Measurements from ENCODE around the gene LIMS1.

LIMS1 gene

GRCh38 chr2:108613261-108614042 lies 79.2 kb downstream of the LIMS1 start:
- ChIA-PET CTCF (interaction anchor here (1.1 to 10.4 kb wide), 8 partner anchors 10 to 29 kb away, joined by 4 to 224 read pairs (median 7); no protein-coding TSS in a partner anchor), POLR2A (no interaction called here)
- DNase-seq (ENCODE audit: extremely low spot score) = no peak
- no peak for TF ChIP-seq CTCF (IDR thresholded peaks at IDR 0.05; ENCODE audit: control extremely low read depth, extremely low read depth, low read depth, missing control alignments)

DNA sequence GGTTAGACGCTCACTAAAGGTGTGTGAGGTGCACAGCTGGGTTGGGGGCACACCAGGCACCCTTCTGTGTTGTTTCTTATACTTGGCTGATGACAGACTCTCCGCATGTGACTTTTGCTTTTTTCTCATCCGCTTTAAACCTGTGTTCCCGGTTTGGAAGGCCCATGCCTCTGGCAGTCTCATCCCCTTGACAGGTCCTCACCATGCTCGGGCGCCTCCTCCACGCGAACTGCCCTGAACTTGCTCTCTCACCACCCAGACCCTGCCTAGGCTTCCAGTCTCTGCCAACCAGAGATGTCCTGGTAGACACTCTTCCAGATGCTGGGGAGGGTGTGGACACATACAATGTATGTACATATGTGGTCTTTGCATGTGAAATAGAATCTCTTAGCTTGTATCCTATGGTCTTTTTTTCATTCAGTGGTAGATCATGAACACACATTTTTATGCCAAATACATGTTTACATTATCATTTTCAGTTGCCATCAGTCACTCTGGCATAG lies 79.8 kb downstream of the LIMS1 start:
- no peak for TF ChIP-seq CTCF (IDR thresholded peaks at IDR 0.05; ENCODE audit: control extremely low read depth, extremely low read depth, low read depth, missing control alignments)
- no peak for DNase-seq (ENCODE audit: extremely low spot score)
- POLR2A ChIA-PET = no interaction called here
- CTCF ChIA-PET = interaction anchor here (1.2 to 10.4 kb wide), 6 partner anchors 15 to 33 kb away, joined by 3 to 224 read pairs (median 6); no protein-coding TSS in a partner anchor

DNA sequence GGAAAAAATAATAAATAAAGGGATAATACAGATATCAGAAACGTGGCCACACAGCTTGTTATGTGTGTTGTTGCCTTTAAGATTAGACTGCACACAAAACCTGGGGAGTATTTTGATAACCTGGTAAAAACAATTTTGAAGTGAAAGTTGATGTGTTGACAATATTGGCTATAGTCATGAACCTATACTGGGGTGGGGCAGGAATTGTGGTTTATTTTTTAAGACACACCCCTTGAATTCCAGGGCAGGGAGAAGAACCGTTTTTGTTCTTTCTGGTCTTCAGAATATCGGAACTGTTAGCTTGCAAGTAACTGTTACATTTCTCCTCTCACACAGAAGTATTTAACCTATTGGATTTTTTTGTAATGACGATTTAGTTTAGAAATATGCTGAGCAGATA lies 80.4 kb downstream of the LIMS1 start:
- CTCF ChIA-PET = interaction anchor here (1.1 to 10.4 kb wide), 8 partner anchors 9 to 33 kb away, joined by 3 to 224 read pairs (median 4); no protein-coding TSS in a partner anchor

DNA sequence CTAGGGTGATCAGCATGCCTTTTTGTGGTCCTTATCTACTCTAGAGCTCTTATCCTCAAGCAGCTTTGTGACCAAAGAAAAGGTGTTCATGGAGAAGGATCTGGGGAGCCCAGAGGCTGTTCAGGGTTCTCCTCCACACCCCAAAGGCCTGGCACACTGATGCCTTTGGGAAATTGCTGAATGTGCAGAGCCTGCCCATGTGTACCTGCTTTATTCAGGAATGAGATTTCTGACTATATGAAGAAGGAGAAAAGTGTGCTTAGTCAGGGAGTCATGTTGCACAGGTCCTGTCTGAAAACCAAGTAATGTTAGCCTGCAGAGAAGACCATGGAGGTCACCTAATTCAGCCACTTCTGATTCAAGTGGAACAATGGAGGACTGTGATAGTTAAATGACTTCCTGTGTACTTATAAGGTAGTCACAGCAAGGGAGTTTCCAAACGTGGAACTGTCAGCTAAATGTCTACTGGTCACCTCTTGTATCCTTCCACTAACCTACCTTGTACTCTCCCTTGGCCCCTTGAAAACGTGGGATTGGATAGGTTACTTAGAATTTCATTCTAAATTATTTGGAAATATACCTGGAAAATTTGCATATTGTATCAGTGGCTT lies 81.3 kb downstream of the LIMS1 start:
- ChIA-PET POLR2A (no interaction called here), CTCF (interaction anchor here (1.1 to 10.4 kb wide), 7 partner anchors 9 to 32 kb away, joined by 3 to 224 read pairs (median 5); no protein-coding TSS in a partner anchor)
- TF ChIP-seq CTCF (IDR thresholded peaks at IDR 0.05; ENCODE audit: control extremely low read depth, extremely low read depth, low read depth, missing control alignments) = no peak
- DNase-seq (ENCODE audit: extremely low spot score) = no peak

More for the DNA sequence above, 80.4 kb downstream of the LIMS1 start:
- no peak for DNase-seq (ENCODE audit: extremely low spot score)
- TF ChIP-seq CTCF (IDR thresholded peaks at IDR 0.05; ENCODE audit: control extremely low read depth, extremely low read depth, low read depth, missing control alignments) = no peak
- POLR2A ChIA-PET = no interaction called here

GRCh38 chr2:108616318-108616717 lies 82.0 kb downstream of the LIMS1 start:
- no peak for DNase-seq (ENCODE audit: extremely low spot score)
- ChIA-PET POLR2A (no interaction called here), CTCF (interaction anchor here (1.9 to 10.4 kb wide), 4 partner anchors 9 to 23 kb away, joined by 5 to 224 read pairs (median 12); no protein-coding TSS in a partner anchor)
- TF ChIP-seq CTCF (IDR thresholded peaks at IDR 0.05; ENCODE audit: control extremely low read depth, extremely low read depth, low read depth, missing control alignments) = no peak

- ChIA-PET POLR2A (no interaction called here), CTCF (interaction anchor here (1.9 to 10.4 kb wide), 4 partner anchors 8 to 22 kb away, joined by 5 to 224 read pairs (median 12); no protein-coding TSS in a partner anchor)
- DNase-seq (ENCODE audit: extremely low spot score) = no peak
- no peak for TF ChIP-seq CTCF (IDR thresholded peaks at IDR 0.05; ENCODE audit: control extremely low read depth, extremely low read depth, low read depth, missing control alignments)
Observed at GRCh38 chr2:108616751-108617161, 82.5 kb downstream of the LIMS1 start.
